ENCODE results near the gene CARMIL1. TPM values are rescaled to one million over a fixed set of nuclear protein-coding genes. Genes with fewer than 3 reads are reported as not detected.
"Not testable (repeated sequence)": the region's sequence is repeated elsewhere in the genome, so short reads cannot be mapped to it uniquely, and the experiment has no call there.

The CARMIL1 gene
- polyA plus RNA-seq, 5 donors = 20.7 to 33.1 (median 29.7) TPM

DNA sequence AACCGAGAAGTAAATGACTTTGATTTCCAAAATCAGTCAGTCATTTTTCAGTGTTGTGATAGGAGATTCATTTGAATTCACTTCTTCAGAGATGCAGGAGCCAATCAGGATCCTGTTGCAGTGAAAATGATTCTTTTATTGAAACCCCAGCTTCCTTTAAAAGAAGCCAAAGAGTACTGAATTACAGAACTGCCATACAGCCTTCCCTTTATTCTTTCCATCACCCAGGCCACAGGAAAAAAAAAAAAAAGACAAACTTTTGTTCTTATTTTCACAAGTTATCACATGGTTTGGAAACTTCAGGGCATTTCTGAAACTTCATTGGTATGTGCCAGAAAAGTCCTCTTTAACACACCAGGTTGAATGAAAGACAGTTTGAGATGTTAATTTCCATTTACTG, 1.8 kb upstream of the CARMIL1 start:
- no peak for DNase-seq

DNA sequence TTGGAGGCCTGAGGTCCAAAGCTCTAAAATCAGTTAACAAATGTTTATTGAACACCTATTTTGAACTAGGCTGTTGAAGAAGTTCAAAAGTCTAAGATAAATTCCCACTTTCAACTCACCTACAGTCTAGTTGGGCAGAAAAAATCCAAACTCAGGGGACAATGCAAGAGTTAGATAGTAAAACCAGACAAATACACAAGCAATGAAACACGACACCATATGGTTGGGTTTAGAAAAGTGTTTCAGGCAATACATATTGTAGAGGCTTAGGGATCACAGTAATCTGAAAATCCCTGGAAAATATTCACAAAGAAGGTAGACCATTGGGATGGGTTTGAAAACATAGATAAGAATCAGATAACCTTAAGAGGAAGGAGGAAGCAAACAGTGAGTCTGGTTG, 1.3 kb upstream of the CARMIL1 start:
- DNase-seq = no peak

GRCh38 chr6:25278261-25278913, 787 bp upstream of the CARMIL1 start:
- no peak for DNase-seq

- peak in 1 of 2 donors; percentile 28 for DNase-seq
Measured at GRCh38 chr6:25279748-25280343, 672 bp downstream of the CARMIL1 start.

DNA sequence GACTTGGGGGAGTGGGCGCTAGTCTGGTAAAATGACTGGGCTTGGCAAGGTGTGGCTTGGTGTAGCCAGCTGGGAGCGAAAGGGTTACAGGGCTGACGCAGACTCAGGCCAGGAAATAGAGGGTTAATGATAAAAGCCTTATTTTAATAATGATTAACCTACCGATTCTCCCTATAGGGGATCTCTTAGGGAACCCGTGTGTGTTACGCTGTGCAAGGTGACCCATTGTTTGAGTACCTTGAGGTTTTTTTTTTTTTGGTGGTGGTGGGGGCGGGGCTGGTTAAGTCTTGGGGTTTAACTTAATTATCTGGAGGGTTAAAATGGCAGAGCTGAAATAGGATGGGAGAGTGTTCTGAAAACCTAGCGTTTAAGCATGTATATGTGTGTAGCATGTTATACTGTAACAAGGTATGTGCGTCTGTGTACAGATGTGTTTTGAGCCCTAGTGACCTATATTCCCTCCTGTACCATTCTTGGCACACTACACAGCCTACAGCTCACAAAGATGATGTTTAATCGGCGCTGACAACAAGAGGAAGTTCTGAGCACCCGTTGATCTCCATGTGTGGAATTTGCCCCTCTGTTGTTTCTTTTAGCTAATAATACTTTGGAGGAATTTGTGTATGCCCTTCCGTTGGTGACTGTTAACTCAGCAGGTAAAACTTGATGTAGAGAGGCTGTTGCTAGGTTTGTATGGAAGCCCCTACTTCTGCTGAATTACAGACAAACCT, 1.3 kb downstream of the CARMIL1 start:
- DNase-seq = peak; percentile 36 to 41

- no peak for DNase-seq
Measured at GRCh38 chr6:25286891-25287290, 7.7 kb downstream of the CARMIL1 start.

- no peak for DNase-seq
Measured at GRCh38 chr6:25287941-25288340, 8.8 kb downstream of the CARMIL1 start.

GRCh38 chr6:25288518-25288917, 9.3 kb downstream of the CARMIL1 start:
- DNase-seq = no peak

- DNase-seq = no peak
Measured at GRCh38 chr6:25290306-25291060, 11.3 kb downstream of the CARMIL1 start.

DNA sequence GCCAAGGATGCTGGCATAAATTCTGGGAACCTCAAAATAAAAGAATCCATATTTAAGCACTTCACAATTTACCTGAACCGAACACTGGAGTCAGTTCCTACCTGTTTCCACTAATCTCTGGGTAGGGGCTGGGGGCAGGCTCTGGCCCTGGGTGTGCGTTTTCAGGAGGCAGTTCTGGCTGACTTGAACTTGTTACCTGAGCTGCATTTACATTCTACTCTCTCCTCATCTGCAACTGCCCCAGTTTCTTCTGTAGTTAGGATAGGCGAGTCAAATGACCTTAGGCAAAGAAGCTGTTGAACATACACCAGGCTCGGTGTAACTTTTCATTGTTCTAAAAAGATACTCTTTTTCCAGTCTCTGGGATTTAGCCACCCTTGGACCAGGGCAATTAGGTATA, 13.2 kb downstream of the CARMIL1 start:
- no peak for DNase-seq

DNA sequence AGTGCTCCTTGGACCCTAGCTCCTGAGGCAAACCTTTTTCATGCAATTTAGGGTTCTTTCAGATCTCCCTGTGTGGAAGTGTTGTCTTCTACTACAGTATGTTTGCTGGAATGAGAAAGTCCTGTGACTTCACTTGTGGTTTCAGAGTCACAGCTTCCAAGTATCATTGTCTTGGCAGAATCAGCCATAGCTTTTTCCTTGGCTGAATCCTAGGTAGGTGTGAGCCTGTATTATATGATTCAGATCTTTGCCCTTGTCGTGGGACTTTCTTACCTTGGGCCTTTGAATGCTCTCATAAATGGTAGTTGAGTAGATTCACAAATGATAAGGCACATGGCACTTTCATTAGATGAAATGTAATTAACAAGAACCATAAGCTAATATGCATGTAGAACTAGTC, 16.5 kb downstream of the CARMIL1 start:
- DNase-seq = no peak

- peak; percentile 58 to 71 for DNase-seq
Measured at GRCh38 chr6:25296217-25296905, 17.2 kb downstream of the CARMIL1 start.

DNA sequence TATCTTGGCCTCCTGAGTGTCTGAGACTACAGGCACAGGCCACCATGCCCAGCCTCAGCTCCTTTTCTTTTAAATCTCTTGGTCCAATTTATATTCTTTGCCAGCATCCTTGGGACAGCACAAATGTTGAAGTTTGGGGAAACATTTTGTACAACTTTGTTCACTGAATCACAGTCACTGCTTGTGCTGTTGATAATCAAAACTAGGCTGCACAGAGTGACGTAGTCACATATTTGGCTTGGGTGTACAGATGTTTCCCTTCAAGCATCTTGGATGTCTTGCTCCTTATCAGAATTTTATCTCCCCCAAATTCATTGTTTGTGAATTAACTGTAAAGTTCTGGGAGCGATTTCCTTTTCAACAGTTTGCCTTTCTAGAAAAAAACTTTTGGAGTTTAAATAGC, 17.9 kb downstream of the CARMIL1 start:
- peak; percentile 79 to 85 for DNase-seq

DNA sequence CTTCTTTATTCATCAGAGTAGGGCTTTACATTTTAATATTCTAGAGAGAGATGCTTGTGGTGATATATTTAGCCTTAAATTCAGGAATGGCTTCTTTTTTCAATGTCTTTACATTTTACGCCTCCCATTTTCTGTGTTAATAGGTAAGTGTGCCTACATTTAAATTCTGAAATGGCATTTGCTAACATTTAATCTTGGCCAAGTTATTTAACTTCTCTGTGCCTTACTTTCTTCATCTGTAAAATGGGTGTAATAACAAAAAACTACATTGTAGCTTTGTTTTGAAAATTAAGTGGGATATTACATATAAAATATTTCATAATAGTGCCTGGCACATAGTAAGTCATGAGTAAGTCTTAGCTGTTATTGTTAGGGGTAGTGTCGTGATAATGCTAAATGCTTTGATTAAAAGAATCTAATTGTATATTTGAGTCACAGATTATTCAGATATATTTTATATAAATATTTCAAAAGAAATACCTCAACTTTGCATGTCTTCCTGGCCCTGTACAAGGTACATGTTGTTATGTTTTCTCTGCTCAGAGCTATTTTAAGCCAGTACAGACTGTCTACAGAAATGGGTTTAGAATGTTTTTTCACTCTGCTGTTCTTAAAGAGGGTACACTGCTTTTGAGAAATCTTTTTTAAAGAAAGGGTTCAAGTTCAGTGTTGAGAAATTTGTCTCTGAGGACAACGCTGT, 18.8 kb downstream of the CARMIL1 start:
- no peak for DNase-seq

DNA sequence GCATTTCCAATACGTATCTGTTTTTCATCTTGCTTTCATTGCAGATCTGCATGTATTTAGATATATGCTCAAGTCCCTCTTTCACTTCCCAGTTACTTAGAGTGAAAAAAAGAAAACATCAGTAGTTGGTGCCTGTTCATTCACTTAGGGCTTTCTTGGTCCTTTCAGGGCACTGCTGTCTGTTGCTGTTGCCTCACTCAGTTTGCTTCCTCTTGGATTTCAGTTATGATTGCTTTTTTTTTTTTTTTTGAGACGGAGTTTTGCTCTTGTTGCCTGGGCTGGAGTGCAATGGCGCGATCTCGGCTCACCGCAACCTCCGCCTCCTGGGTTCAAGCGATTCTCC, 19.3 kb downstream of the CARMIL1 start:
- not testable (repeated sequence) for DNase-seq

- no peak for DNase-seq
Measured at GRCh38 chr6:25301362-25301761, 22.2 kb downstream of the CARMIL1 start.

DNA sequence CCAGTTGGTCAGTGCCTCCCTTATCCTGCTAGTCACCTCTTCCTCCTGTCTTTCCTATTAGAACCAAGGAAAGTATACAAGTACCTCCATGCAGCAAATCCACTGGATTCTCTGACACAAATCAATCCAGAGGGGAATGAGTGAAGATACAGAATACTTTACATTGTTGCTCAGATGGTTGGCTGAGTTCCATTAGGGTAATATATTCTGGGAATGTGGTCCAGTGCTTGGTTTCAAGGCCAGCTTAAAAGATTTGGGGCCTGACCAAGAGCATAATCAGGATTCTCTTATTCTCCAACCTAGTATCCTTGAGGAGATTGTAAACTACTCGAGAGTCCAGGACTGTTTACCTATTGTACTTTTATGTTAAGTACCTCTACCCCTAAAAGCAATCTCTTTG, 23.0 kb downstream of the CARMIL1 start:
- DNase-seq = no peak

GRCh38 chr6:25302677-25303128, 23.5 kb downstream of the CARMIL1 start:
- peak; percentile 38 to 44 for DNase-seq

- DNase-seq = no peak
Measured at GRCh38 chr6:25303254-25303653, 24.1 kb downstream of the CARMIL1 start.

GRCh38 chr6:25306379-25306778, 27.2 kb downstream of the CARMIL1 start:
- no peak for DNase-seq

Data from right lung (tissue), 5 donors.